Measurements from ENCODE around the gene TMEM47.

TMEM47 gene

DNA sequence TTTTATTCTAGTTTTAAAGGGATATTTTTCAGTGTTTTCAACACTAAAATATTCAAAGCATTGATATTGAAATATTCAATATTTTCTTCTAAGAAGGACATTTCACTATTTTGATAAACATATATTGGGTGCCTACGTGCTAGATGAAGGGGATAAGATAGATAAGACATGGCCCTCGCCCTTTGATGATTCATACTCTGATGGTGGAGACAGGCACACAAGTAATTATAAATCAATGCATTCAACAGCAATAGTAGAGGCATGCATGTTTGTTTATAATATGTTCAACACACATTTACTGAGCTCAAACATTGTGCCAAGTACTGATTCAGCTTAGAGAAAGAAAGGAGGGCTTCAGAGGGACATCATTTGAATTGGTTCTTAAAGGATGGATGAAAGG lies 22.7 kb downstream of the TMEM47 start:
- Mint-ChIP-seq H3K4me3 (no peak overlapping the region), H3K9me3 (no peaks in the 10 kb centered on the region), H3K27me3 (ENCODE audit: low read depth, poor library complexity) (no peaks in the 10 kb centered on the region), H3K27ac (no peak overlapping the region), H3K4me1 (peaks cover 5% of the 10 kb centered on the region), H3K36me3 (ENCODE audit: low read depth) (peaks cover 30% of the 10 kb centered on the region)
- TF ChIP-seq, protein P1, sequence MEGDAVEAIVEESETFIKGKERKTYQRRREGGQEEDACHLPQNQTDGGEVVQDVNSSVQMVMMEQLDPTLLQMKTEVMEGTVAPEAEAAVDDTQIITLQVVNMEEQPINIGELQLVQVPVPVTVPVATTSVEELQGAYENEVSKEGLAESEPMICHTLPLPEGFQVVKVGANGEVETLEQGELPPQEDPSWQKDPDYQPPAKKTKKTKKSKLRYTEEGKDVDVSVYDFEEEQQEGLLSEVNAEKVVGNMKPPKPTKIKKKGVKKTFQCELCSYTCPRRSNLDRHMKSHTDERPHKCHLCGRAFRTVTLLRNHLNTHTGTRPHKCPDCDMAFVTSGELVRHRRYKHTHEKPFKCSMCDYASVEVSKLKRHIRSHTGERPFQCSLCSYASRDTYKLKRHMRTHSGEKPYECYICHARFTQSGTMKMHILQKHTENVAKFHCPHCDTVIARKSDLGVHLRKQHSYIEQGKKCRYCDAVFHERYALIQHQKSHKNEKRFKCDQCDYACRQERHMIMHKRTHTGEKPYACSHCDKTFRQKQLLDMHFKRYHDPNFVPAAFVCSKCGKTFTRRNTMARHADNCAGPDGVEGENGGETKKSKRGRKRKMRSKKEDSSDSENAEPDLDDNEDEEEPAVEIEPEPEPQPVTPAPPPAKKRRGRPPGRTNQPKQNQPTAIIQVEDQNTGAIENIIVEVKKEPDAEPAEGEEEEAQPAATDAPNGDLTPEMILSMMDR (IDR thresholded peaks at IDR 0.05) = no peak
- DNase-seq = no peak

DNA sequence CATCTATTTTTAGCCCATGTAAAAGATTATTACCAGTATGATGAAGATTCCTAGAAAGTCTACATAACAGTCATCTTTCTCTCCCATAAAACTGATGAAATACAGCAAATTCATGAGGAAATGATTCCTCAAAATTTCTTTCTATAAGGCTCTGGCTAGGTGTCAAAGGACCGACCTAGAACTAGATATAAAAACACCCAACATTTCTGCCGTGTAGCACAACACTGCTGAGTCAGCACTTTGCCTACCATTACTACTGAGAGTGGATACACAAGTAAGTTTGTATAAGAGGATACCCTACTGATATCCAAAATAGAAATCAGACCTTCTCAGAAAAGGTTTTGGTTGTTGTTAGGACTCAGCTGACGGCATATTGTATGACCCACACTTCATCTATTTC lies 24.7 kb downstream of the TMEM47 start:
- Mint-ChIP-seq H3K4me3 (no peak overlapping the region), H3K4me1 (peaks cover 5% of the 10 kb centered on the region), H3K27ac (no peak overlapping the region), H3K27me3 (ENCODE audit: low read depth, poor library complexity) (no peaks in the 10 kb centered on the region), H3K9me3 (no peaks in the 10 kb centered on the region), H3K36me3 (ENCODE audit: low read depth) (peaks cover 30% of the 10 kb centered on the region)
- TF ChIP-seq, protein P1 (IDR thresholded peaks at IDR 0.05) = no peak
- DNase-seq = no peak

DNA sequence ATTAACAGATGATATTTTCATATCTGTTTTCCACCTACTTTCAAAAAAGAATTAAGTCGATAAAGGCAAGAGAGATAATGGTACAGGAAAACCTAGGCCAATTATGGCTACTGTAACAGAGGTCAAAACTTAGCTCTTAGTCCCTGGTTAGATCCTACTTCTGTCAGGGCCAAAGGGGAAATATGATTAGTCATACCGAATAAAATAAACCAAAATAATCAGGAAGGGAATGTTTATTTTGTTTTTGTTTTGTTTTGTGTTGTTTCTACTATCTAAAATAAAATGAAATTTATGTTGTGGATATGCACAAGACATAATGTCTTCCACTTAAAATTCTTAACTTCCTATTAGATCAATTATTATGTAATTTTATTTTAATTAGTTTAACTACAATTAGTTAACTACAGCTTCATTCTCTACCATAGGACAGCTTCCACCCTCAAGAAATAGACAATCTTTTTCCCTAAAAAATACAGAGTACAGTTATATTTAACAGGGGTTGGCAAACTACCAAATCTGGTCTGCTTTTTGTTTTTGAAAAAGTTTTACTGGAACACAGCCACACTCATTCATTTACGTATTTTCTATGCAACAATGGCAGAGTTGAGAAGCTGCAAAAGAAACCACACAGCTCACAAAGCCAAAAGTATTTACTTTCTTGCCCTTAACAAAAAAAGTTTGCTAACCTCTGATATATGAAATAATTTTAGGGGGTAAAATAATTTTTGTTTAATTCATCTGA lies 25.4 kb downstream of the TMEM47 start:
- Mint-ChIP-seq H3K27ac (no peak overlapping the region), H3K4me1 (peaks cover 5% of the 10 kb centered on the region), H3K36me3 (ENCODE audit: low read depth) (peaks cover 30% of the 10 kb centered on the region), H3K4me3 (no peak overlapping the region), H3K9me3 (no peaks in the 10 kb centered on the region), H3K27me3 (ENCODE audit: low read depth, poor library complexity) (no peaks in the 10 kb centered on the region)
- DNase-seq = no peak
- TF ChIP-seq, protein P1 (IDR thresholded peaks at IDR 0.05) = no peak

DNA sequence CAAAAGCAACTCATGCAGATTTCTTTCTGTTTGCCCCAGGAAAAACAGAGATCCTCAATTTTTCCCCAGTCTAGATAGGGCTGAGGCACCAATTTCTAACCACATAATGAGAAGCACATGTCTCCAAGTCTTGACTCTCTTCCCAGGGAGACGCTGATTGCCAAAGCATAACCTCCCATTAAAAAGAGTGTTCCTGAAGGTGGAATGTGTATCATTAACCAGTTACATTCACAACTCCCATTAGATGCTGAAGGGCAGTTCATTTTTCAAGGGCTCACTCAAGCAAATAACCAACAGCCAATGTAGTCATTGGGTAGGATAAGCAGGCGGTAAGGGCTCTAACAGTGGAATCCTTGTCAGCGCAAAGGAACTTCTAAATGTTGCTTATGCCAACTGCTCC lies 27.5 kb downstream of the TMEM47 start:
- no peak overlapping the region for H3K4me3 Mint-ChIP-seq
- DNase-seq = no peak
- H3K9me3 Mint-ChIP-seq = no peaks in the 10 kb centered on the region
- H3K27ac Mint-ChIP-seq = no peak overlapping the region
- H3K4me1 Mint-ChIP-seq = peaks cover 5% of the 10 kb centered on the region
- peaks cover 17% of the 10 kb centered on the region for H3K36me3 Mint-ChIP-seq (ENCODE audit: low read depth)
- H3K27me3 Mint-ChIP-seq (ENCODE audit: low read depth, poor library complexity) = no peaks in the 10 kb centered on the region
- TF ChIP-seq, protein P1 (IDR thresholded peaks at IDR 0.05) = no peak

DNA sequence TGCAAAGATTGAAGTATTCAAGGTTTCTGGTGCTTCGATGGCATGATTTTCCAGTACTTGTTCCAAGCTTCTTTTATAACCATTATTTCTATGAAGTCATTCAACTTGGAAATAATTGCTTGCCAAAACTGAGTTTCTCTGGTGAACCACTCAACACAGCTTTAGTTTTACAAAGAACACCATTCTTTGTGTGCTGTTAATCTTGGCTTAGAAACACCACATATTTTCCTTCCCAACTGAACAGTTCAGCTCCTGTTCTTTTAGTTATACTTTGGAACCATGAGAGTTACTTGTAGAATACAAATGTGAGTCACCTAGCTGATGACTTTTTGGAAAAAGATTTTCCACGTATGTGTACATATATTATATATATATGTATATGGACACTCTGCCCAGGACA lies 32.7 kb downstream of the TMEM47 start:
- Mint-ChIP-seq H3K27me3 (ENCODE audit: low read depth, poor library complexity) (no peaks in the 10 kb centered on the region), H3K27ac (no peak overlapping the region), H3K9me3 (no peaks in the 10 kb centered on the region), H3K4me1 (no peaks in the 10 kb centered on the region), H3K36me3 (ENCODE audit: low read depth) (no peaks in the 10 kb centered on the region), H3K4me3 (no peak overlapping the region)
- TF ChIP-seq, protein P1 (IDR thresholded peaks at IDR 0.05) = no peak
- no peak for DNase-seq

DNA sequence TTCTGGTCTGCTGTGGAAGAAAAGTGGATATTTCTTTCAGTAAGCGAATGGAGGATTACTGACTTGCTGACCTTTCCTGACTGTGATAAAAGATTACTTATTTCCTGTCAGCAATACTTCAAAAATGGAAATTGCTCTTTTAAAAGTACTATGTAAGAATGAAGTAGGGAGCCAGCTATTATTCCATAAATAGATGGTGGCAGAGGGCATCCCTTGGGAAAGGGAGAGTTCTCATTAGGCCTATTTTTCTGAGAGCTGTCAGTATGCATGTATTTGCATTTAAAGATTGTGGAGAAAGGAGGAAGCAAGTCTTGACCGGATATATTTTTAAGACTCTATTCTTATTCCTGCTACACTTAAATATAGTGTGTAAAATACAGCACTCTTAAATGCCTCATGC lies 37.2 kb downstream of the TMEM47 start:
- H3K4me1 Mint-ChIP-seq = no peaks in the 10 kb centered on the region
- H3K9me3 Mint-ChIP-seq = peaks cover 6% of the 10 kb centered on the region
- H3K4me3 Mint-ChIP-seq = no peak overlapping the region
- H3K36me3 Mint-ChIP-seq (ENCODE audit: low read depth) = no peaks in the 10 kb centered on the region
- DNase-seq = no peak
- H3K27me3 Mint-ChIP-seq (ENCODE audit: low read depth, poor library complexity) = no peaks in the 10 kb centered on the region
- TF ChIP-seq, protein P1 (IDR thresholded peaks at IDR 0.05) = no peak
- H3K27ac Mint-ChIP-seq = no peak overlapping the region
